ENCODE measurements around the gene ALKBH2.

The ALKBH2 gene

GRCh38 chr12:109113661-109114321, 20.5 kb upstream of the ALKBH2 start:
- DNase-seq, result no peak

DNA sequence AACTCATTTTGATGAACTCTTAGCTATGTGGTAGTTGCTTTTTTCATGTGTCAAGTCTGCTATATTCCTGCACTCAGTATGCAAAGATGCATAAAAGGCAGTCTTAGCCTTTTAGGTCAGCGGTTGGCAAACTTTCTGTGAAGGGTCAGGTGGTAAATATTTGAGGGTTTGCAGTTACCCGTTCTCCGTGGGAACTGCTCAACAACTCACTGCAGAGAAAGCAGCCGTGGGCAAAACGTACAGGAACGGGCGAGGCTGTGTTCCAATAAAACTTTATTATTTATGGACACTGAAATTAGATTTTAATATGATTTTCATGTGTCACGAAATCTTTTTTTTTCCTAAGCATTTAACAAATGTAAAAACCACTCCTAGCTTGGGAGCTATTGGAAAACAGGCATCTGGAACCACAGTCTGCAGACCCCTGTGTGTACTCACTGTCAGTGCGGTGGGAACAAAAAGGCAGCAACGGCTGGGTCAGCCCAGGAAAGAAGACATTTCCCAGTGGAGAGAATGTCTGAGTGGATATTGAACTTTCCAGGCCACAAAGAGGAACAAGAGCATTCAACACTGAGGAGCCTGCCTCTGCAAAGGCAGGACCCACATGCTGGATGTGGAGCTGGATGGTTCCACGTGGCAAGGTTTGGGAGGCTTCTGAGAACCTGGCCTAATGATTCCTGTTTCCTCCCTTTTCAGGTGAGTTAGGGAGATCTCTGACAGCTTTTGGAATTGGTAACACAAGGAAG, 19.6 kb upstream of the ALKBH2 start:
- no peak for DNase-seq

- DNase-seq, result no peak
These were observed 17.8 kb upstream of the ALKBH2 start for GRCh38 chr12:109110988-109111495.

- DNase-seq, result no peak
These were observed 16.6 kb upstream of the ALKBH2 start for GRCh38 chr12:109109746-109110350.

GRCh38 chr12:109105176-109105575, 11.9 kb upstream of the ALKBH2 start:
- DNase-seq, result no peak

DNA sequence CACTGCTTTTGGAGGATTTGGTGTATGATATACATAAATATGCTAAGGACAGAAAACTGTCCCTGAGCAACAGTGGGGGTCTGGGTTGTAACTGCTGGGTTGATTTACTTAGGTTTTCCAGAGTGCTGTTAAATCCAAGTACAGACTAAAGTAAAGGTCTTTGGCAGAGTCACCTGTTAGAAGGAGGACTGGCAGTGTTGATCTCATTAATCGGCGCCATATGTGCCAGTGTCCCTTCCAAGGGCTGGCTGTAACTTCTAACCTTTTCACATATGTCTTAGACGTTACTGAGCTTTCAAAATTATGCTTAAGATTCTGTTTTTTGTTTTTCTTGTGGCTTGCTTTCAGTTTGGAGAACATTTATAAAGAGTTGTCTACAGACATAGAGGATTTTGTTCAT, 9.2 kb upstream of the ALKBH2 start:
- DNase-seq, result no peak

GRCh38 chr12:109100741-109101140, 7.5 kb upstream of the ALKBH2 start:
- no peak for DNase-seq

- DNase-seq, result no peak
These were observed 6.3 kb upstream of the ALKBH2 start for GRCh38 chr12:109099431-109100020.

DNA sequence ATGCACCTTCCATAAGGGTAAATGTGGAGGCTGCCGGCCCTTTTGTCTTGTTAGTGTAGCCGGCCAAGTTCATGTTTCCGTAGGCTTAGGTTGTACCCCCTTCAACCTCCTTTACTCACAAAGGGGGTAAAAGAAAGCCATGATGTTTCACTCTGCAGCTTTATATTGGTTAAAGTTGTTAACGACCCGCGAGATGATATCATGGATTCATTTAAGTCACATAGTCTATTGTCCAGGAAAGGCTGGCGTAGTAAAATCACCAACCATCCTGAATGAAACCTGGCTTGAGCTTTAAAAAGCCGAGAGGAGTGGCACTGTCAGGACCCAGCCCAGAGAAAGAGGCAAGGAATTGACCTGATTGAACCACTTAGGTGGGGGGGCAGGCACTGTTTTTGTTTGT, 5.4 kb upstream of the ALKBH2 start:
- DNase-seq, result no peak

- no peak for DNase-seq
These were observed 4.9 kb upstream of the ALKBH2 start for GRCh38 chr12:109098183-109098604.

DNA sequence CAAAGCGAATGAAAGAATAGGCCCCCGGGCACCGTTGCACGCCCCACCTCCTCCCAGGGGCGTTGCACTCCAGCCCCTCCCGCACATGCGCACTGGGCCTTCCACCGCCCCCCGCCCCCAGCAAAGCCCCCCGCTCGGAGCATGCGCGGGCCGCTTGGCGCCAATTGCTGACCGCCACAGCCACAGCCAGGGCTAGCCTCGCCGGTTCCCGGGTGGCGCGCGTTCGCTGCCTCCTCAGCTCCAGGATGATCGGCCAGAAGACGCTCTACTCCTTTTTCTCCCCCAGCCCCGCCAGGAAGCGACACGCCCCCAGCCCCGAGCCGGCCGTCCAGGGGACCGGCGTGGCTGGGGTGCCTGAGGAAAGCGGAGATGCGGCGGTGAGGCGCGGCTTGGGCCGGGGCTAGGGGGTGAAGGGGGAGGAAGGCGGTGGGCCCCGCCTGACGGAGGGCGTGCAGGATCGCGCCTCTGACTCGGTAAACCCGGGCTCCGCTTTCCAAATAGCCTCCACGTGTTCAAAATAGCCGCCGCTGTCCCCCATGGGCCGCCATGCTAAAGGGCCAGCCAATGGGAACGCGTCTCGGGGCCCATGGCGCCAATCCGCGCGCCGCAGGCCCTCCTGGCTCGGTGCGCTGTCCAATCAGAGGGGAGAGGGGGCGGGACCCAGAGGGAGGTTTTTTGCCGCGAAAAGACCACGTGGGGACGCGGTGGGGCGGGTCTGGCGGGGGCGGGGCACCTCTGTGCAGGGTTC, 4.3 kb upstream of the ALKBH2 start, which contains the start of gene UNG:
UNG (plus strand) TSS at position 163 of the 748 bp plus-strand sequence; CDS start at position 246, 83 bp downstream.
- peak; percentile 85 for DNase-seq

- no peak for DNase-seq
These were observed 3.8 kb upstream of the ALKBH2 start for GRCh38 chr12:109097140-109097434.

- no peak for DNase-seq
These were observed 713 bp downstream of the ALKBH2 start for GRCh38 chr12:109092497-109093021.

DNA sequence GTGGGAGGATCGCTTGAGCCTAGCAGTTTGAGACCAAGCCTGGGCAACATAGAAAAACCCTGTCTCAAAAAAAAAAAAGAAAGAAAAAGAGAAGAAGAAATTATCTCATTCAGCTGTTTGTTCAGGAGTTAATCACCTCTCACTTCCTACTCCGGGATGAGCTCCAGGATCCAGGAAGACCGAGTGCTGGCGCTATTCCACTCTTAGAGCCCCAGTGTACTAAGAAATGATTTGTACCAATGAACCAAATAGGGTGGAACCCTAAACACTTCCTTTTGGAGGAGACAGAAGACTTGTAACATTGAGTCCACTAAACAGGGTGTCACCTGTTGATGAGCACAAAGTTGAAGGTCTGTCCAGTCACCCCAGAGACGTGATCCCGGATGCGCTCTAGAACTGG, 3.6 kb downstream of the ALKBH2 start:
- no peak for DNase-seq

- no peak for DNase-seq
These were observed 4.5 kb downstream of the ALKBH2 start for GRCh38 chr12:109088818-109089217.

DNA sequence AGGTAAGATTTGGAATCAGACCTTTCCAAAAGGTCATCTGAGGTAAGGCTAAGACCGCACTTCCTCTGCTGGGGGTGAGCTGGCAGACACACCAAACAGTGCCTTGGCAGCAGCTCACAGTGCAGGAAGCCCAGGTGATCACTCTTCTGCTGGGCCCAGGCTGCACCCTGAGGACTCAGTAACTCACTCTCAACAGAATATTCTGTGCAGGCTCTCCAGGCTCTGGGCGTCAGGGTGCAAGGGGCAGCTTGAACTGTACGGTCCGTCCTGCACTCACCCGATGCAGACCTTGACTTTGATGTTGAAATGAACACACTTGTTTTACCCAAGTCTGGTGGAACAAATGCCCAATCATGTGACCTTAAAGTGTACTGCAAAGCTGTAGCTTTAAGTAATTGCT, 6.0 kb downstream of the ALKBH2 start:
- DNase-seq, result no peak

DNA sequence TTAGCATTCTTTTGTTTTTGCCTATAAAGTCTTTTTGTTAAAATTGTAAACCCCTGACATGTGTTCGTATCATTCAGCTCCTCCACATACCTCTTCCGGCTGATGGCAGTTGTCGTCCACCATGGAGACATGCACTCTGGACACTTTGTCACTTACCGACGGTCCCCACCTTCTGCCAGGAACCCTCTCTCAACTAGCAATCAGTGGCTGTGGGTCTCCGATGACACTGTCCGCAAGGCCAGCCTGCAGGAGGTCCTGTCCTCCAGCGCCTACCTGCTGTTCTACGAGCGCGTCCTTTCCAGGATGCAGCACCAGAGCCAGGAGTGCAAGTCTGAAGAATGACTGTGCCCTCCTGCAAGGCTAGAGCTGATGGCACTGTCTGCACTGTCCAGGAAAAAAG, 7.7 kb downstream of the ALKBH2 start:
- no peak for DNase-seq

- no peak for DNase-seq
These were observed 8.8 kb downstream of the ALKBH2 start for GRCh38 chr12:109084425-109084824.

- no peak for DNase-seq
These were observed 10.5 kb downstream of the ALKBH2 start for GRCh38 chr12:109082751-109083150.

DNA sequence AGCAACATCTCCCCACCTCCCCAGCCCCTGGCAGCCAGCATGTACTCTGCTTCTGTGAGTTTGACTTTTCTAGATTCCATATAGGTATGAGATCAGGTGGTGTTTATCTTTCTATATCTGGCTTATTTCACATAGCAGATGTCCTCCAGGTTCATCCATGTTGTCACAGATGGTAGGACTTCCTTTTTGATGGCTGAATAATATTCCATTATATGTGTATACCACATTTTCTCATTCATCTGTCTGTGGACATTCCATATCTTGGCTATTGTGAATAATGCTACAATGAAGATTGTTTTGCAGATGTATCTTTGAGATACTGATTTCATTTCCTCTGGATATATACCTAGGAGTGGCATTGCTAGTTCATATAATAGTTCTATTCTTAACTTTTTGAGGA, 18.4 kb downstream of the ALKBH2 start:
- DNase-seq, result no peak

GRCh38 chr12:109069307-109070271, 23.7 kb downstream of the ALKBH2 start:
- no peak for DNase-seq

DNA sequence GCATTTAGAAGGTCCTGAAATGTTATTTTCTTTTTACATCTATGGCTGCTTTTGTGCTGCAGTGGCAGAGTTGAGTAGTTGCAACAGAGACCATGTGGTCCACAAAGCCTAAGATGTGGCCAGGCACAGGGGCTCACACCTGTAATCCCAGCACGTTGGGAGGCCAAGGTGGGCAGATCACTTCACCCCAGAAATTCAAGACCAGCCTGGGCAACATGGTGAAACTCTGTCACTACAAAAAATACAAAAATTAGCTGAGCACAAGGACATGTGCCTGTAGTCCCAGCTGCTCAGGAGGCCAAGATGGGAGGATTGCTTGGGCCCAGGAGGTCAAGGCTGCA, 27.4 kb downstream of the ALKBH2 start:
- no peak for DNase-seq
